ENCODE data around the gene CATSPERD. TPM values are rescaled to one million over a fixed set of nuclear protein-coding genes. Genes with fewer than 3 reads are reported as not detected.

Gene CATSPERD
- total and polyA plus RNA-seq, 9 of the 15 experiments (the other 6 are each of a cell fraction or from before 2014, with no cell fraction given): not detected

DNA sequence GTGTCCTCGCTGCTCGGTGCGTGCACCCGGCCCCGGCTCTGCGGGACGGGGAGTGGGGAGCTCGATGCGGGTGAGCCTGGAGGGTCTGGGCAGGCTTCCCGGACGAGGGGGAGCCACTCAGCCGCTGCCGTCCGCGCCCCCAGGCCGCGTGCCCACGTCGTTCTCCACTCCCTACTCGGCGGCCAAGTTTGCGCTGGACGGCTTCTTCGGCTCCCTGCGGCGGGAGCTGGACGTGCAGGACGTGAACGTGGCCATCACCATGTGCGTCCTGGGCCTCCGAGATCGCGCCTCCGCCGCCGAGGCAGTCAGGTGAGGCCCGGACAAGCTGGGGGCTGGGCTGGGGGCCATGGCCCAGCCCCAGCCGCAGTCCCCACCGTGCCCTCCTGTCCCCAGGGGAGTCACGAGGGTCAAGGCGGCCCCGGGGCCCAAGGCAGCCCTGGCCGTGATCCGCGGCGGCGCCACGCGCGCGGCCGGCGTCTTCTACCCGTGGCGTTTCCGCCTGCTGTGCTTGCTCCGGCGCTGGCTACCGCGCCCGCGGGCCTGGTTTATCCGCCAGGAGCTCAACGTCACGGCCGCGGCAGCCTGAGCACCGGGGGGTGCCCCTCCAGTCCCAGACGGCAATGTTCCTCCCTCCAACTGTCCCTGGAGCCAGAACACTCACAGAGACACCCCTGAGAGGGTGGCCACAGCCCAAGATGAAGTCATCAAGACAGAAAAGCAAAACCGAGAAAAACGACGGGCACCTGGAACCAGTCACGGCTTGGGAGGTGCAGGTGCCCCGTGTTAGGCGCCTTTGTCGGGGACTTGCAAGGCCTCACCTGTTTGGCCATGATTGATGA, 32.9 kb upstream of the CATSPERD start:
- Histone ChIP-seq H3K4me1 (replicated peaks in 1 of 2; ENCODE audit: control insufficient read depth in 2 of 2, insufficient read depth in 2 of 2, low read length in 2 of 2) (peaks cover 20 to 53% of the 10 kb centered on the region in 2 experiments), H4K20me1 (replicated peaks; ENCODE audit: control insufficient read depth, insufficient read depth, low read length) (peaks cover 24% of the 10 kb centered on the region), H3K27me3 (ENCODE audit: control insufficient read depth in 2 of 2, insufficient read depth in 2 of 2, low read length in 2 of 2) (no peaks in the 10 kb centered on the region), H3K4me3 (no peak overlapping the region), H3K9me1 (ENCODE audit: control insufficient read depth, insufficient read depth, low read length) (peaks cover 7% of the 10 kb centered on the region), H3K36me3 (ENCODE audit: control insufficient read depth, insufficient read depth, low read length) (peaks cover 23% of the 10 kb centered on the region), H3K4me2 (ENCODE audit: insufficient read depth, low read length) (peak overlapping the region; percentile 63), H2AFZ (ENCODE audit: low read depth, low read length) (peak overlapping the region; percentile 91), H3K9me3 (replicated peaks; ENCODE audit: control insufficient read depth, insufficient read depth, low read depth, low read length) (no peaks in the 10 kb centered on the region), H3K79me2 (ENCODE audit: control insufficient read depth, insufficient read depth, low read length) (peaks cover 26% of the 10 kb centered on the region), H3K9ac (ENCODE audit: insufficient read depth in 1 of 2, low read depth in 2 of 2, low read length in 2 of 2) (peak overlapping the region; percentile 28 to 70; a peak in 3 of 4 replicates), H3K27ac (ENCODE audit: extremely low read depth, low read depth, low read length) (0 out of 3 replicates have a peak overlapping the region, but pooled peaks have one; percentile 46)
- ChIA-PET CTCF (ENCODE audit: low intra/inter-chr PET ratio) (no interaction called here), POLR2A (interaction anchor here (0.5 to 2.0 kb wide), 10 partner anchors 11 to 294 kb away, joined by 3 to 16 read pairs (median 4); partner anchors contain the start of genes CATSPERD, DUS3L and LONP1)
- intact Hi-C loops (cut with micrococcal nuclease): loop anchor here (2.0 to 10.0 kb wide), 2 partner anchors 63 to 139 kb away; partner anchors contain the start of genes SAFB and SAFB2
- BruUV-seq (replicated peaks): no TSS peak
- WGBS (ENCODE audit: insufficient coverage, low coverage, missing lambda C conversion rate): 54% methylated on average over 41 of the region's 76 CpGs
- FAIRE-seq (no peak), ATAC-seq (no peak), DNase-seq (ENCODE audit: extremely low read depth in 1 of 4, low spot score in 3 of 4) (no peak)
- in situ Hi-C loops (cut with MboI): no loop called here
- TF ChIP-seq NFIC (IDR thresholded peaks at IDR 0.05) (peak; percentile 64), SUPT5H (IDR thresholded peaks at IDR 0.05) (0 out of 2 replicates have a peak, but pooled peaks have one; percentile 2), FOXM1 (IDR thresholded peaks at IDR 0.05; ENCODE audit: low read depth) (no peak), FOXM1 (CRISPR knock-in tag; IDR thresholded peaks at IDR 0.05; ENCODE audit: low read depth) (0 out of 2 replicates have a peak, but pooled peaks have one; percentile 39), ZNF282 (CRISPR knock-in tag; IDR thresholded peaks at IDR 0.05) (peak; percentile 63; the same call in 1 of the 2 replicates), ATF7 (IDR thresholded peaks at IDR 0.05) (0 out of 2 replicates have a peak, but pooled peaks have one; percentile 2)
- TF ChIP-seq, protein P1, sequence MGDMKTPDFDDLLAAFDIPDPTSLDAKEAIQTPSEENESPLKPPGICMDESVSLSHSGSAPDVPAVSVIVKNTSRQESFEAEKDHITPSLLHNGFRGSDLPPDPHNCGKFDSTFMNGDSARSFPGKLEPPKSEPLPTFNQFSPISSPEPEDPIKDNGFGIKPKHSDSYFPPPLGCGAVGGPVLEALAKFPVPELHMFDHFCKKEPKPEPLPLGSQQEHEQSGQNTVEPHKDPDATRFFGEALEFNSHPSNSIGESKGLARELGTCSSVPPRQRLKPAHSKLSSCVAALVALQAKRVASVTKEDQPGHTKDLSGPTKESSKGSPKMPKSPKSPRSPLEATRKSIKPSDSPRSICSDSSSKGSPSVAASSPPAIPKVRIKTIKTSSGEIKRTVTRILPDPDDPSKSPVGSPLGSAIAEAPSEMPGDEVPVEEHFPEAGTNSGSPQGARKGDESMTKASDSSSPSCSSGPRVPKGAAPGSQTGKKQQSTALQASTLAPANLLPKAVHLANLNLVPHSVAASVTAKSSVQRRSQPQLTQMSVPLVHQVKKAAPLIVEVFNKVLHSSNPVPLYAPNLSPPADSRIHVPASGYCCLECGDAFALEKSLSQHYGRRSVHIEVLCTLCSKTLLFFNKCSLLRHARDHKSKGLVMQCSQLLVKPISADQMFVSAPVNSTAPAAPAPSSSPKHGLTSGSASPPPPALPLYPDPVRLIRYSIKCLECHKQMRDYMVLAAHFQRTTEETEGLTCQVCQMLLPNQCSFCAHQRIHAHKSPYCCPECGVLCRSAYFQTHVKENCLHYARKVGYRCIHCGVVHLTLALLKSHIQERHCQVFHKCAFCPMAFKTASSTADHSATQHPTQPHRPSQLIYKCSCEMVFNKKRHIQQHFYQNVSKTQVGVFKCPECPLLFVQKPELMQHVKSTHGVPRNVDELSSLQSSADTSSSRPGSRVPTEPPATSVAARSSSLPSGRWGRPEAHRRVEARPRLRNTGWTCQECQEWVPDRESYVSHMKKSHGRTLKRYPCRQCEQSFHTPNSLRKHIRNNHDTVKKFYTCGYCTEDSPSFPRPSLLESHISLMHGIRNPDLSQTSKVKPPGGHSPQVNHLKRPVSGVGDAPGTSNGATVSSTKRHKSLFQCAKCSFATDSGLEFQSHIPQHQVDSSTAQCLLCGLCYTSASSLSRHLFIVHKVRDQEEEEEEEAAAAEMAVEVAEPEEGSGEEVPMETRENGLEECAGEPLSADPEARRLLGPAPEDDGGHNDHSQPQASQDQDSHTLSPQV (IDR thresholded peaks at IDR 0.05): 0 out of 2 replicates have a peak, but pooled peaks have one; percentile 21
- TF ChIP-seq, protein P2, sequence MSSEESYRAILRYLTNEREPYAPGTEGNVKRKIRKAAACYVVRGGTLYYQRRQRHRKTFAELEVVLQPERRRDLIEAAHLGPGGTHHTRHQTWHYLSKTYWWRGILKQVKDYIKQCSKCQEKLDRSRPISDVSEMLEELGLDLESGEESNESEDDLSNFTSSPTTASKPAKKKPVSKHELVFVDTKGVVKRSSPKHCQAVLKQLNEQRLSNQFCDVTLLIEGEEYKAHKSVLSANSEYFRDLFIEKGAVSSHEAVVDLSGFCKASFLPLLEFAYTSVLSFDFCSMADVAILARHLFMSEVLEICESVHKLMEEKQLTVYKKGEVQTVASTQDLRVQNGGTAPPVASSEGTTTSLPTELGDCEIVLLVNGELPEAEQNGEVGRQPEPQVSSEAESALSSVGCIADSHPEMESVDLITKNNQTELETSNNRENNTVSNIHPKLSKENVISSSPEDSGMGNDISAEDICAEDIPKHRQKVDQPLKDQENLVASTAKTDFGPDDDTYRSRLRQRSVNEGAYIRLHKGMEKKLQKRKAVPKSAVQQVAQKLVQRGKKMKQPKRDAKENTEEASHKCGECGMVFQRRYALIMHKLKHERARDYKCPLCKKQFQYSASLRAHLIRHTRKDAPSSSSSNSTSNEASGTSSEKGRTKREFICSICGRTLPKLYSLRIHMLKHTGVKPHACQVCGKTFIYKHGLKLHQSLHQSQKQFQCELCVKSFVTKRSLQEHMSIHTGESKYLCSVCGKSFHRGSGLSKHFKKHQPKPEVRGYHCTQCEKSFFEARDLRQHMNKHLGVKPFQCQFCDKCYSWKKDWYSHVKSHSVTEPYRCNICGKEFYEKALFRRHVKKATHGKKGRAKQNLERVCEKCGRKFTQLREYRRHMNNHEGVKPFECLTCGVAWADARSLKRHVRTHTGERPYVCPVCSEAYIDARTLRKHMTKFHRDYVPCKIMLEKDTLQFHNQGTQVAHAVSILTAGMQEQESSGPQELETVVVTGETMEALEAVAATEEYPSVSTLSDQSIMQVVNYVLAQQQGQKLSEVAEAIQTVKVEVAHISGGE (CRISPR knock-in tag; IDR thresholded peaks at IDR 0.05): 0 out of 6 replicates have a peak, but pooled peaks of 1 of the 3 experiments have one; percentile 29

Measured in K562 (cell line).